SK-N-SH (cell line): ENCODE results near the gene OR52A1. TPM values are rescaled to one million over a fixed set of nuclear protein-coding genes. Genes with fewer than 3 reads are reported as not detected.

Source experiments
- CTCF ChIA-PET: fragments of 300-600, 350-600 bp; formaldehyde crosslinking; extraction: SDS; loops from one replicate; lab custom pipeline; 2021; lab: Yijun Ruan, JAX
- POLR2A ChIA-PET: fragments of 350-600 bp; sonication (Branson Sonifier 250); formaldehyde crosslinking; extraction: SDS; loops from one replicate; lab custom pipeline; 2020; ENCODE audit warnings: antibody characterized with exemption, inconsistent platforms; lab: Yijun Ruan, JAX
- DNase-seq: peaks from one replicate; pipeline ENCODE4 v3.0.0; 2012
- H2AFZ ChIP-seq: fragments of 200-600 bp; sonication (generic); 2 replicates; pipeline ENCODE4 v1.8.1; 2016; ENCODE audit warnings: antibody characterized with exemption, mild to moderate bottlenecking, low read depth
- H3F3A ChIP-seq: fragments of 200-600 bp; sonication (generic); replicated peaks from 2 replicates; pipeline ENCODE3; 2016; ENCODE audit warnings: antibody characterized with exemption, mild to moderate bottlenecking; ENCODE audit not compliant: insufficient read depth
- H3K27ac ChIP-seq, 2 experiments: fragments of 200-500 bp in 1 of 2; fragments of 200-600 bp in 1 of 2; sonication (Bioruptor generic) in 1 of 2; sonication (generic), shearing (Covaris generic) in 1 of 2; 2 replicates each; pipeline versions ENCODE4 v1.5.1 to v1.6.1; 2014 to 2016; ENCODE audit warnings: low read depth in 2 of 2, inconsistent platforms in 1 of 2, low read length in 1 of 2, mild to moderate bottlenecking in 1 of 2, mixed read lengths in 1 of 2
- H3K27me3 ChIP-seq: fragments of 200-600 bp; sonication (generic), shearing (Covaris generic); 2 replicates; pipeline ENCODE4 v1.6.1; 2016; ENCODE audit warnings: mixed run types; ENCODE audit not compliant: insufficient read depth
- H3K36me3 ChIP-seq, 2 experiments: fragments of 200-500 bp in 1 of 2; fragments of 200-600 bp in 1 of 2; sonication (Bioruptor generic) in 1 of 2; sonication (generic) in 1 of 2; replicated peaks in 1 of 2; 2 replicates each; pipeline versions ENCODE3 to v1.5.1; 2014 to 2016; ENCODE audit warnings: low read length in 1 of 2, mild to moderate bottlenecking in 1 of 2; ENCODE audit not compliant: insufficient read depth in 2 of 2, control insufficient read depth in 1 of 2
- H3K4me1 ChIP-seq, 2 experiments: fragments of 200-500 bp in 1 of 2; fragments of 200-600 bp in 1 of 2; sonication (Bioruptor generic) in 1 of 2; sonication (generic), shearing (Covaris generic) in 1 of 2; 2 replicates each; pipeline versions ENCODE4 v1.5.1 to v1.6.1; 2014 to 2016; ENCODE audit warnings: low read depth in 1 of 2, low read length in 1 of 2, mixed run types in 1 of 2; ENCODE audit not compliant: insufficient read depth in 2 of 2, control insufficient read depth in 1 of 2
- H3K4me2 ChIP-seq: fragments of 200-600 bp; sonication (generic), shearing (Covaris generic); 2 replicates; pipeline ENCODE4 v1.6.1; 2017; ENCODE audit warnings: mixed run types
- H3K4me3 ChIP-seq, 2 experiments: fragments of 200-500 bp in 1 of 2; fragments of 200-600 bp in 1 of 2; sonication (Bioruptor generic) in 1 of 2; sonication (generic), shearing (Covaris generic) in 1 of 2; 2 replicates each; pipeline versions ENCODE4 v1.5.1 to v1.8.1; 2014 to 2016; ENCODE audit warnings: low read depth in 2 of 2, inconsistent platforms in 1 of 2, low read length in 1 of 2, mild to moderate bottlenecking in 1 of 2, mixed read lengths in 1 of 2, moderate library complexity in 1 of 2
- H3K79me2 ChIP-seq: fragments of 200-600 bp; sonication (generic); 2 replicates; pipeline ENCODE4 v1.8.1; 2017; ENCODE audit warnings: mild to moderate bottlenecking; ENCODE audit not compliant: insufficient read depth
- H3K9ac ChIP-seq: fragments of 200-600 bp; sonication (generic); 2 replicates; pipeline ENCODE4 v1.6.1; 2017; ENCODE audit warnings: mixed run types
- H3K9me2 ChIP-seq: fragments of 200-600 bp; sonication (generic); 2 replicates; pipeline ENCODE4 v1.6.1; 2017; ENCODE audit warnings: mixed run types
- H3K9me3 ChIP-seq: fragments of 200-600 bp; sonication (generic); 2 replicates; pipeline ENCODE4 v1.6.1; 2017; ENCODE audit warnings: mixed run types, mild to moderate bottlenecking, moderate library complexity
- H4K20me1 ChIP-seq: fragments of 200-600 bp; sonication (generic); 2 replicates; pipeline ENCODE4 v1.6.1; 2017; ENCODE audit warnings: mild to moderate bottlenecking, mixed run types; ENCODE audit not compliant: insufficient read depth
- CHD2 ChIP-seq: fragments of 150-350 bp; IDR thresholded peaks from 2 replicates; pipeline ENCODE4 v1.6.1; 2018; ENCODE audit warnings: low read length; ENCODE audit not compliant: partially characterized antibody
- ELF1 ChIP-seq: IDR thresholded peaks from 2 replicates; pipeline ENCODE4 v1.4.0; 2012
- FOSL2 ChIP-seq: IDR thresholded peaks from 2 replicates; pipeline ENCODE4 v1.4.0; 2012; ENCODE audit warnings: low read depth, mild to moderate bottlenecking, moderate library complexity, borderline replicate concordance
- FOXM1 ChIP-seq: IDR thresholded peaks from 2 replicates; pipeline ENCODE4 v1.4.0; 2012; ENCODE audit warnings: low read depth, mild to moderate bottlenecking
- GABPA ChIP-seq: IDR thresholded peaks from 2 replicates; pipeline ENCODE4 v1.4.0; 2012; ENCODE audit warnings: low read depth, mild to moderate bottlenecking
- GATA2 ChIP-seq: sonication (generic); formaldehyde crosslinking; IDR thresholded peaks from 2 replicates; pipeline ENCODE4 v1.5.0; 2020; ENCODE audit warnings: mild to moderate bottlenecking, missing genetic modification reagents
- IRF3 ChIP-seq: fragments of 150-350 bp; IDR thresholded peaks from 2 replicates; pipeline ENCODE4 v1.6.1; 2016; ENCODE audit warnings: mild to moderate bottlenecking, low read depth, low read length
- MXI1 ChIP-seq: IDR thresholded peaks from 2 replicates; pipeline ENCODE4 v1.6.1; 2012; ENCODE audit warnings: mild to moderate bottlenecking, low read depth, low read length, improper control_type of control experiment
- NRF1 ChIP-seq: IDR thresholded peaks from 2 replicates; pipeline ENCODE4 v1.6.1; 2012; ENCODE audit warnings: low read depth, mild to moderate bottlenecking, low read length
- RAD21 ChIP-seq: IDR thresholded peaks from 2 replicates; pipeline ENCODE4 v1.6.1; 2012; ENCODE audit warnings: mild to moderate bottlenecking, low read length
- REST ChIP-seq: IDR thresholded peaks from 2 replicates; pipeline ENCODE4 v1.6.1; 2012; ENCODE audit warnings: mild to moderate bottlenecking, low read depth, low read length, moderate library complexity
- SIN3A ChIP-seq: IDR thresholded peaks from 2 replicates; pipeline ENCODE4 v1.6.1; 2012; ENCODE audit warnings: low read depth, mild to moderate bottlenecking, low read length, moderate library complexity, borderline replicate concordance
- SMC3 ChIP-seq: IDR thresholded peaks from 2 replicates; pipeline ENCODE4 v1.6.1; 2012; ENCODE audit warnings: low read depth, low read length, improper control_type of control experiment
- TEAD4 ChIP-seq: IDR thresholded peaks from 2 replicates; pipeline ENCODE4 v1.4.0; 2012; ENCODE audit warnings: mild to moderate bottlenecking, borderline replicate concordance; ENCODE audit not compliant: insufficient read depth
- USF1 ChIP-seq: IDR thresholded peaks from 2 replicates; pipeline ENCODE4 v1.4.0; 2012; ENCODE audit warnings: low read depth, borderline replicate concordance
- USF2 ChIP-seq: fragments of 150-350 bp; IDR thresholded peaks from 2 replicates; pipeline ENCODE4 v1.6.1; 2017; ENCODE audit warnings: antibody characterized with exemption, low read length, low read depth, borderline replicate concordance
- YY1 ChIP-seq: IDR thresholded peaks from 2 replicates; pipeline ENCODE4 v1.4.0; 2012; ENCODE audit warnings: low read depth, mild to moderate bottlenecking
- WGBS: methylation state at CpG from one replicate; pipeline ENCODE4 v1.1.6; 2017; ENCODE audit warnings: low lambda C conversion rate; 5-methylcytosine and 5-hydroxymethylcytosine counted together
- polyA plus RNA-seq, 3 experiments: library from polyadenylated mRNA; depleted of rRNA; stranded (reverse); fragments of >200 nt; gene quantifications; 2 replicates each; pipeline ENCODE4 v1.2.3, GENCODE V29; 2012

OR52A1 gene
- polyA plus RNA-seq, 1 of the 3 experiments (the other 2 are of a cell fraction), result not detected

- CTCF ChIA-PET, result interaction anchor here (1.0 kb wide), 1 partner anchor 262 kb away, joined by 3 read pairs; no protein-coding TSS in a partner anchor
- TF ChIP-seq SMC3 (no peak), MXI1 (no peak)
- TF ChIP-seq, all 33 proteins: peak for 0
- Histone ChIP-seq H4K20me1 (no peaks in the 10 kb centered on the region), H2AFZ (no peak overlapping the region), H3K9me2 (no peaks in the 10 kb centered on the region), H3K4me2 (no peak overlapping the region), H3K9me3 (no peaks in the 10 kb centered on the region), H3K9ac (no peak overlapping the region), H3K27ac (no peak overlapping the region), H3K27me3 (0 out of 2 replicates have a peak, but pooled peaks cover 4% of the 10 kb centered on the region), H3K79me2 (no peaks in the 10 kb centered on the region), H3K36me3 (no peaks in the 10 kb centered on the region), H3F3A (no peaks in the 10 kb centered on the region), H3K4me3 (no peak overlapping the region), H3K4me1 (no peaks in the 10 kb centered on the region)
- WGBS, result 8% methylated on average over 1 of the region's 1 CpG
- DNase-seq, result no peak
- POLR2A ChIA-PET, result no interaction called here
Measured at GRCh38 chr11:5118893-5119292, 35.7 kb downstream of the OR52A1 start.

- no peak for DNase-seq
- Histone ChIP-seq H3K36me3 (no peaks in the 10 kb centered on the region), H3K4me2 (no peak overlapping the region)
- no peak for TF ChIP-seq SIN3A
- TF ChIP-seq FOXM1, result no peak
- TF ChIP-seq NRF1, result no peak
- no peak for TF ChIP-seq REST
- no peak for TF ChIP-seq USF2
- no peak for TF ChIP-seq USF1
- no peak for TF ChIP-seq GATA2 (CRISPR knock-in tag)
- no peak for TF ChIP-seq GABPA
- TF ChIP-seq FOSL2, result no peak
- no peak for TF ChIP-seq MXI1
- no peak for TF ChIP-seq ELF1
- TF ChIP-seq IRF3, result no peak
- TF ChIP-seq CHD2, result no peak
- TF ChIP-seq RAD21, result no peak
- TF ChIP-seq YY1, result no peak
- no peak for TF ChIP-seq TEAD4
- TF ChIP-seq, all 33 proteins: peak for 0
- Histone ChIP-seq H3K79me2 (no peaks in the 10 kb centered on the region), H3K9me2 (no peaks in the 10 kb centered on the region), H3F3A (no peaks in the 10 kb centered on the region), H3K4me3 (no peak overlapping the region), H3K4me1 (no peaks in the 10 kb centered on the region), H4K20me1 (no peaks in the 10 kb centered on the region), H2AFZ (no peak overlapping the region), H3K27ac (no peak overlapping the region), H3K9ac (no peak overlapping the region), H3K27me3 (0 out of 2 replicates have a peak, but pooled peaks cover 4% of the 10 kb centered on the region), H3K9me3 (no peaks in the 10 kb centered on the region)
- CTCF ChIA-PET, result no interaction called here
- POLR2A ChIA-PET, result no interaction called here
Measured at GRCh38 chr11:5117588-5117987, 37.0 kb downstream of the OR52A1 start.
